SK-N-SH treated with all-trans-retinoic acid at 6 μM for 48 hours (cell line): ENCODE measurements around the gene DSN1.

Experiments
- ATAC-seq: fragments of 200-7000 bp; cut with Tn5 transposase; 3 replicates; pipeline ENCODE4 v1.9.1; 2020; ENCODE audit warnings: mild to moderate bottlenecking, moderate library complexity
- ARNTL ChIP-seq: fragments of 450-650 bp; formaldehyde crosslinking; IDR thresholded peaks from 2 replicates; pipeline ENCODE4 v1.5.0; 2020; ENCODE audit warnings: low read depth, mild to moderate bottlenecking, moderate library complexity, borderline replicate concordance
- BACH2 ChIP-seq: fragments of 250-450 bp; sonication (Bioruptor Pico); IDR thresholded peaks from 2 replicates; pipeline ENCODE4 v1.9.0; 2021; ENCODE audit warnings: mild to moderate bottlenecking, borderline replicate concordance
- CSDC2 ChIP-seq: fragments of 250-450 bp; sonication (Bioruptor Pico); IDR thresholded peaks from 2 replicates; pipeline ENCODE4 v1.5.0; 2020; ENCODE audit warnings: mild to moderate bottlenecking, moderate library complexity
- ESRRG ChIP-seq: fragments of 250-450 bp; sonication (Bioruptor Pico); IDR thresholded peaks from 2 replicates; pipeline ENCODE4 v1.6.1; 2021; ENCODE audit warnings: mild to moderate bottlenecking
- GLIS3 ChIP-seq: fragments of 250-450 bp; sonication (Bioruptor Pico); IDR thresholded peaks from 2 replicates; pipeline ENCODE4 v1.5.0; 2020; ENCODE audit warnings: mild to moderate bottlenecking, moderate library complexity
- ISL1 ChIP-seq: fragments of 250-450 bp; sonication (Bioruptor Pico); IDR thresholded peaks from 2 replicates; pipeline ENCODE4 v2.1.2; 2022; ENCODE audit warnings: mild to moderate bottlenecking, moderate library complexity
- OSR1 ChIP-seq: fragments of 250-450 bp; sonication (Bioruptor Pico); IDR thresholded peaks from 2 replicates; pipeline ENCODE4 v1.8.0; 2022; ENCODE audit warnings: moderate library complexity, mild to moderate bottlenecking, inconsistent platforms
- PPARA ChIP-seq: fragments of 250-450 bp; sonication (Bioruptor Pico); IDR thresholded peaks from 2 replicates; pipeline ENCODE4 v1.5.0; 2020; ENCODE audit warnings: mild to moderate bottlenecking, borderline replicate concordance
- SNAI2 ChIP-seq: fragments of 250-450 bp; sonication (Bioruptor Pico); IDR thresholded peaks from 2 replicates; pipeline ENCODE4 v1.5.0; 2020; ENCODE audit warnings: mild to moderate bottlenecking, moderate library complexity
- TCF4 ChIP-seq: fragments of 250-450 bp; sonication (Bioruptor Pico); IDR thresholded peaks from 2 replicates; pipeline ENCODE4 v1.8.0; 2021; ENCODE audit warnings: mild to moderate bottlenecking, moderate library complexity, borderline replicate concordance
- TOX ChIP-seq: fragments of 250-450 bp; sonication (Bioruptor Pico); IDR thresholded peaks from 2 replicates; pipeline ENCODE4 v1.8.0; 2021; ENCODE audit warnings: mild to moderate bottlenecking, moderate library complexity, borderline replicate concordance
- ZC3H10 ChIP-seq: fragments of 250-450 bp; sonication (Bioruptor Pico); IDR thresholded peaks from 2 replicates; pipeline ENCODE4 v1.5.1; 2021; ENCODE audit warnings: mild to moderate bottlenecking, moderate library complexity
- ZFP3 ChIP-seq: fragments of 250-450 bp; sonication (Bioruptor Pico); IDR thresholded peaks from 2 replicates; pipeline ENCODE4 v1.5.0; 2020; ENCODE audit warnings: mild to moderate bottlenecking, moderate library complexity
- ZFP30 ChIP-seq: fragments of 450-650 bp; formaldehyde crosslinking; IDR thresholded peaks from 2 replicates; pipeline ENCODE4 v1.5.0; 2022; ENCODE audit warnings: mild to moderate bottlenecking, moderate library complexity
- ZNF565 ChIP-seq: fragments of 450-650 bp; formaldehyde crosslinking; conservative IDR thresholded peaks from 2 replicates; pipeline ENCODE4 v1.5.0; 2020; ENCODE audit warnings: low read depth, mild to moderate bottlenecking, moderate library complexity
- TF ChIP-seq, protein P1 (sequence below): fragments of 250-450 bp; sonication (Bioruptor Pico); IDR thresholded peaks from 2 replicates; pipeline ENCODE4 v1.8.0; 2021; ENCODE audit warnings: low read depth, mild to moderate bottlenecking, moderate library complexity, borderline replicate concordance
- TF ChIP-seq, protein P2 (sequence below): fragments of 250-450 bp; sonication (Bioruptor Pico); IDR thresholded peaks from 2 replicates; pipeline ENCODE4 v1.5.0; 2020; ENCODE audit warnings: mild to moderate bottlenecking, moderate library complexity
- TF ChIP-seq, protein P3 (sequence below): fragments of 250-450 bp; sonication (Bioruptor Pico); IDR thresholded peaks from 2 replicates; pipeline ENCODE4 v1.5.1; 2020; ENCODE audit warnings: low read depth, mild to moderate bottlenecking, moderate library complexity
- TF ChIP-seq, protein P4 (sequence below): fragments of 250-450 bp; sonication (Bioruptor Pico); IDR thresholded peaks from 2 replicates; pipeline ENCODE4 v1.8.0; 2020; ENCODE audit warnings: mild to moderate bottlenecking, moderate library complexity, borderline replicate concordance

Gene DSN1

DNA sequence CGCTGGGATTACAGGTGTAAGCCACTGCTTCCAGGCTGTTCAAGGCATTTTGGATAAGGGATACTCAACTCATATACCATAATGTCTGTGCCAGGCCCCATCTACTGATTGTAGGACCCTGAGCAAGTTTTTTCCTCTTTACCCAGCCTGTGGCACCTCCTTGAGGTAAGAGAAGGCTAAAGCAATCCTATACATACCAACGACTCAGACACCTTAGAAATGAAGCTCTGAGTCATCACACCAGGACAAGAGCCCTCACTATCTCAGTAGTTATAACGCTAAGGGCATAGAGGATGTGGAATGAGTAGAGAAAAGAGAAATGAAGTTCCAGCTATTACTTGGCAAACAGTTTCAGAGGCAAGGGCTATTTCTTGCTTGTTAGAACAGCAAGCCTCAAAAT, 44.6 kb downstream of the DSN1 start:
- TF ChIP-seq ARNTL (CRISPR knock-in tag) (no peak), ZFP3 (no peak), BACH2 (CRISPR knock-in tag) (no peak), PPARA (CRISPR knock-in tag) (no peak), SNAI2 (CRISPR knock-in tag) (no peak), ZC3H10 (CRISPR knock-in tag) (no peak), CSDC2 (no peak), ZFP30 (CRISPR knock-in tag) (no peak), TOX (CRISPR knock-in tag) (no peak), GLIS3 (no peak), ESRRG (CRISPR knock-in tag) (no peak)
- TF ChIP-seq, protein P1, sequence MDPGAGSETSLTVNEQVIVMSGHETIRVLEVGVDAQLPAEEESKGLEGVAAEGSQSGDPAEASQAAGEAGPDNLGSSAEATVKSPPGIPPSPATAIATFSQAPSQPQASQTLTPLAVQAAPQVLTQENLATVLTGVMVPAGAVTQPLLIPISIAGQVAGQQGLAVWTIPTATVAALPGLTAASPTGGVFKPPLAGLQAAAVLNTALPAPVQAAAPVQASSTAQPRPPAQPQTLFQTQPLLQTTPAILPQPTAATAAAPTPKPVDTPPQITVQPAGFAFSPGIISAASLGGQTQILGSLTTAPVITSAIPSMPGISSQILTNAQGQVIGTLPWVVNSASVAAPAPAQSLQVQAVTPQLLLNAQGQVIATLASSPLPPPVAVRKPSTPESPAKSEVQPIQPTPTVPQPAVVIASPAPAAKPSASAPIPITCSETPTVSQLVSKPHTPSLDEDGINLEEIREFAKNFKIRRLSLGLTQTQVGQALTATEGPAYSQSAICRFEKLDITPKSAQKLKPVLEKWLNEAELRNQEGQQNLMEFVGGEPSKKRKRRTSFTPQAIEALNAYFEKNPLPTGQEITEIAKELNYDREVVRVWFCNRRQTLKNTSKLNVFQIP (CRISPR knock-in tag): no peak
- ATAC-seq: peak; percentile 72

DNA sequence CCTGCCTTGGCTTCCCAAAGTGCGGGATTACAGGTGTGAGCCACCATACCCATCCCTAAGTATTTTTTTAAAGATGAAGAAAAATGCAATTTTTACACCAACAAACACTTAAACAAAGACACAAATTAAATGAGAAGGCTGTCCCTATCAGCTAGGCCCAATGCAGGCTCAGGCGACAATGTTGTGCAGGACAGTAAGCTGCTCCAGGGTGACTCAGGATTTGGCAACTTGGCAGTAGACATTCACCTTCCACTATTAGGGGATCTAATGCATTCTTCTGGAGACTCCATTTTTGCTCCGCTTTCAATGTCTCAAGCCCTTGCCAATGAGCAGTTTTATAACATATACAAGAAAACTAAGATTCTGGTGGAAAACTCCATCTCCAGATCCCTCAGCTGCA, 47.4 kb downstream of the DSN1 start:
- no peak; the same call in 2 of the 3 replicates for ATAC-seq
- TF ChIP-seq ISL1 (CRISPR knock-in tag) (no peak), ZC3H10 (CRISPR knock-in tag) (no peak), ZFP3 (no peak), OSR1 (CRISPR knock-in tag) (no peak), TCF4 (no peak)
- TF ChIP-seq, protein P2, sequence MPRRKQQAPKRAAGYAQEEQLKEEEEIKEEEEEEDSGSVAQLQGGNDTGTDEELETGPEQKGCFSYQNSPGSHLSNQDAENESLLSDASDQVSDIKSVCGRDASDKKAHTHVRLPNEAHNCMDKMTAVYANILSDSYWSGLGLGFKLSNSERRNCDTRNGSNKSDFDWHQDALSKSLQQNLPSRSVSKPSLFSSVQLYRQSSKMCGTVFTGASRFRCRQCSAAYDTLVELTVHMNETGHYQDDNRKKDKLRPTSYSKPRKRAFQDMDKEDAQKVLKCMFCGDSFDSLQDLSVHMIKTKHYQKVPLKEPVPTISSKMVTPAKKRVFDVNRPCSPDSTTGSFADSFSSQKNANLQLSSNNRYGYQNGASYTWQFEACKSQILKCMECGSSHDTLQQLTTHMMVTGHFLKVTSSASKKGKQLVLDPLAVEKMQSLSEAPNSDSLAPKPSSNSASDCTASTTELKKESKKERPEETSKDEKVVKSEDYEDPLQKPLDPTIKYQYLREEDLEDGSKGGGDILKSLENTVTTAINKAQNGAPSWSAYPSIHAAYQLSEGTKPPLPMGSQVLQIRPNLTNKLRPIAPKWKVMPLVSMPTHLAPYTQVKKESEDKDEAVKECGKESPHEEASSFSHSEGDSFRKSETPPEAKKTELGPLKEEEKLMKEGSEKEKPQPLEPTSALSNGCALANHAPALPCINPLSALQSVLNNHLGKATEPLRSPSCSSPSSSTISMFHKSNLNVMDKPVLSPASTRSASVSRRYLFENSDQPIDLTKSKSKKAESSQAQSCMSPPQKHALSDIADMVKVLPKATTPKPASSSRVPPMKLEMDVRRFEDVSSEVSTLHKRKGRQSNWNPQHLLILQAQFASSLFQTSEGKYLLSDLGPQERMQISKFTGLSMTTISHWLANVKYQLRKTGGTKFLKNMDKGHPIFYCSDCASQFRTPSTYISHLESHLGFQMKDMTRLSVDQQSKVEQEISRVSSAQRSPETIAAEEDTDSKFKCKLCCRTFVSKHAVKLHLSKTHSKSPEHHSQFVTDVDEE: no peak
- TF ChIP-seq, protein P3, sequence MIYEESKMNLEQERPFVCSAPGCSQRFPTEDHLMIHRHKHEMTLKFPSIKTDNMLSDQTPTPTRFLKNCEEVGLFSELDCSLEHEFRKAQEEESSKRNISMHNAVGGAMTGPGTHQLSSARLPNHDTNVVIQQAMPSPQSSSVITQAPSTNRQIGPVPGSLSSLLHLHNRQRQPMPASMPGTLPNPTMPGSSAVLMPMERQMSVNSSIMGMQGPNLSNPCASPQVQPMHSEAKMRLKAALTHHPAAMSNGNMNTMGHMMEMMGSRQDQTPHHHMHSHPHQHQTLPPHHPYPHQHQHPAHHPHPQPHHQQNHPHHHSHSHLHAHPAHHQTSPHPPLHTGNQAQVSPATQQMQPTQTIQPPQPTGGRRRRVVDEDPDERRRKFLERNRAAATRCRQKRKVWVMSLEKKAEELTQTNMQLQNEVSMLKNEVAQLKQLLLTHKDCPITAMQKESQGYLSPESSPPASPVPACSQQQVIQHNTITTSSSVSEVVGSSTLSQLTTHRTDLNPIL (CRISPR knock-in tag): no peak
- TF ChIP-seq, protein P1 (CRISPR knock-in tag): no peak
- TF ChIP-seq, protein P4, sequence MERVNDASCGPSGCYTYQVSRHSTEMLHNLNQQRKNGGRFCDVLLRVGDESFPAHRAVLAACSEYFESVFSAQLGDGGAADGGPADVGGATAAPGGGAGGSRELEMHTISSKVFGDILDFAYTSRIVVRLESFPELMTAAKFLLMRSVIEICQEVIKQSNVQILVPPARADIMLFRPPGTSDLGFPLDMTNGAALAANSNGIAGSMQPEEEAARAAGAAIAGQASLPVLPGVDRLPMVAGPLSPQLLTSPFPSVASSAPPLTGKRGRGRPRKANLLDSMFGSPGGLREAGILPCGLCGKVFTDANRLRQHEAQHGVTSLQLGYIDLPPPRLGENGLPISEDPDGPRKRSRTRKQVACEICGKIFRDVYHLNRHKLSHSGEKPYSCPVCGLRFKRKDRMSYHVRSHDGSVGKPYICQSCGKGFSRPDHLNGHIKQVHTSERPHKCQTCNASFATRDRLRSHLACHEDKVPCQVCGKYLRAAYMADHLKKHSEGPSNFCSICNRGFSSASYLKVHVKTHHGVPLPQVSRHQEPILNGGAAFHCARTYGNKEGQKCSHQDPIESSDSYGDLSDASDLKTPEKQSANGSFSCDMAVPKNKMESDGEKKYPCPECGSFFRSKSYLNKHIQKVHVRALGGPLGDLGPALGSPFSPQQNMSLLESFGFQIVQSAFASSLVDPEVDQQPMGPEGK (CRISPR knock-in tag): no peak
- TF ChIP-seq, all 23 proteins: peak for 0

DNA sequence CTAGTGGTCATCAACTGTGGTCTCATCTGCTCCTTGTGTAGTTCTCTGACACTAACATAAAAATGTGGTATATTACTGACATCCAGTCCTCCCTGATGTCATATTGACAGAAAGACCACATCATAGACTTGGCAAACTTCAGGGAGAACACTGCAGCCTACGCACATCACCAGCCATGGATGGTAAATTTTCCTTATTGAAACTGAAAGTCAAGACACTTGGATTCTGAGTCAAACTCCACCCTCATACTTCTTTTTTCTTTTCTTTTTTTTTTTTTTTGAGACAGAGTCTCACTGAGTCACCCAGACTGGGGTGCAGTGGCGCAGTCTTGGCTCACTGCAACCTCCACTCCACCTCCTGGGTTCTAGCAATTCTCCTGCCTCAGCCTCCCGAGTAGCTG, 53.1 kb downstream of the DSN1 start:
- TF ChIP-seq OSR1 (CRISPR knock-in tag): no peak
- no peak for TF ChIP-seq ZNF565 (CRISPR knock-in tag)
- TF ChIP-seq SNAI2 (CRISPR knock-in tag): no peak
- no peak for TF ChIP-seq GLIS3
- TF ChIP-seq, all 23 proteins: peak for 0
- ATAC-seq: no peak

DNA sequence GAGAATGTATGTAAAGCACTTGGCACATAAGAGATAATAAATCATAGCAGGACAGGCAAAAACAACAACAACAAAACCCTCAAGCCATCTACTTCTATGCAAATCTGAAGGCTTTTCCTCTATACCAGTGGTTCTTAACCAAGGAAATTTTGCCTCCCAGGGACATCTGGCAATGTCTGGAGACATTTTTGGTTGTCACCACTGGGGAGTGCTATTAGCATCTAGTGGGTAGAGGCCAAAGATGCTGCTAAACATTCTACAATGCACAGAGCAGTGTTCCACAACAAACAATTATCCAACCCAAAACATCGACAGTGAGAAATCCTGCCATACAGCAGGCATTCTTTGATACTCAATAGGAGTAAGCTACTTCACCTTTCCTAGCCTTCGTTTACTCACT, 55.9 kb downstream of the DSN1 start:
- ATAC-seq: peak; percentile 53; the same call in 2 of the 3 replicates
- TF ChIP-seq ZNF565 (CRISPR knock-in tag) (no peak), SNAI2 (CRISPR knock-in tag) (no peak), BACH2 (CRISPR knock-in tag) (no peak)
